ENCODE measurements around the gene CCIN.
A peak's percentile ranks its signal among the peaks of the same experiment; 100 is the strongest.
"Not testable (repeated sequence)": the region's sequence is repeated elsewhere in the genome, so short reads cannot be mapped to it uniquely, and the experiment has no call there.

Gene CCIN

DNA sequence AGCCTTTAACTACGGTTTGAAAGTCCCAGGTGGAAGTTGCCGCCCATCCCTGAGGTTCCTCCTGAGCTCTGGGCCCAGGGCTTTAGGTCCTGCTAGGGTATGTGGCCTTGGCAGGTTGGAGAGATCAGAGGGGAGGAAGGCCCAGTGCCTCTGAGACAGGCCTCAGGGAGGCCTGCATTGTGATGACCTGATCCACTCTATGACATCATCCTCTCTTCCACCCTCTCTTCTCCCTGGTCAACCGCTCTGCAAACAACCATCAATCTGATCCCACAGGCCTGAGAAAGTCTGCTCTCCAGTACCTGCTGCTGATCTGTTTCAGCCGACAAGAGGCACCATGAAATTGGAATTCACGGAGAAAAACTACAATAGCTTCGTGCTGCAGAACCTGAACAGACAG, at the start of gene CCIN:
Gene CCIN, plus strand, starts transcription at position 223 of the 400 bp plus-strand sequence. Its CDS starts 115 bp downstream, at position 338.
- DNase-seq: peak; percentile 23

DNA sequence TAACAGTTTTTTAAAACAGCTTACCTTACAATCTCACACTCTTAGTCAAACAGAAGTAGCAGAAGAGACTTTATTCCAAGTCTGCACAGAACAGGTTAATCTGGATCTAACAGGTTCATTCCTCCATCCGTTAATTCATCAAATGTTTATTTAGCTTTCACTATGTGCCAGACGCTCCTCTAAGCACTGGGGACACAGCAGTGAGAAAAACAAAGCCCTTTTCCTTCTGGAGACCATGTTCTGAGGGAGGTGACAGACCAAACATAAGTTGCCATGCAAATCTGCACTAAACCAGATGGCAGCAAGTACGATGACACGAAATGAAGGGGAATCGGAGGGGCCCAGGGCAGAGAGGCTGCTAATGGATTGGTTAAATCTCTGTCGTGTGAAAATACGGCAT, 49.7 kb upstream of the CCIN start:
- DNase-seq: peak; percentile 24

DNA sequence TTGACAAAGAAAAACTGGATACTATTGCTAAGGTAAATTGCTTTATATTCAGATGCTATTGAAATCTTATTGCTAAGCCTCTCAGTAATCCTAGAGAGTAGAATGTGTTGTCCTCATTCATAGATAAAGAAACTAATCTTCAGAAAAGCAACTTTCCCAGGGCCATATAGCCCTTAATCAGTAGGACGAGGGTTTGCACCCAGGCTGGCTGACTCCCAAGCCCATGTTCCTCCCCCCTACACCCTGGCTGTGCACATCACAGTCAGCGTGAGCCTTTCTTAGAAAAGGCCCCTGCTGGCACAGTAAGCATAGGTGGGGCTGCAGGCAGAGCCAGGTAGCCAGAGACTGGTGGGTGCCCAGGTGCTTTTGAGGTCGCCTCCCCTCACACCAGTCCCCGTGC, 48.5 kb upstream of the CCIN start:
- no peak for DNase-seq

DNA sequence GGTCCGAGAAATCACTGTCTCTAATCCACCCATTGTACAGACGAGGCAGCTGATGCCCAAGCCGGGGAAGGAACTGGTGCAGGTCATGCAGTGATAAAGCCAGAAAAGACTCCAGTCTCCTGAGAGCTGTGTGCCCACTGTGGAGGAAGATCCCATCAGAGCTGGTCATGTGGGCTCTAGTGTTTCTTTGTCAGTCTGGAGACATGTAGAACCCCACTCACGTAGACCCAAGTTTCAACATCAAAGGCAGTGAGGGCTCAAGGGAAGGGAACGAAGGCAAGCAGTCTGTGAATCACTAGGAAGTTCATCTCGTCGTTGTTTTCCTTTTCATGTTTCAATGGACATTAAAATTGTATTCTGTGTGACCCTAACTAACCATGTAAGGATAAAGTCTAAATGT, 47.2 kb upstream of the CCIN start:
- DNase-seq: no peak

DNA sequence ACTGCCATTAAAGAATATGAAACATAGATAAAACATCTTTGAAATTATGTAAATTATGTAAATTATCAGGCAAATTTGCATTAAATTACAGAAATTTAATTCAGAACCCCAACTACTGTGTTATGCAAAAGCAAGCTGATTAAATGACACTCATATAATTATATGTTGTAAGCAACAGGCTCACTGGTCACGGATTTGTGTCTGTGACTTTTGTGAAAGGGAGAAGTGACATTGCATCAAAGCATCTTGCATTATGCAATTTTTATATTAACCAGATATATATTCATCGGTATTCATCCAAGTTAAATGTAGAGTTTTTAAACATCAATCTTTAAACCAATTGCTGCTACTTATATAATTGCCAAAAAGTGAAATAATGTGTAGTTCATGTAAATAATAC, 45.7 kb upstream of the CCIN start:
- DNase-seq: no peak

DNA sequence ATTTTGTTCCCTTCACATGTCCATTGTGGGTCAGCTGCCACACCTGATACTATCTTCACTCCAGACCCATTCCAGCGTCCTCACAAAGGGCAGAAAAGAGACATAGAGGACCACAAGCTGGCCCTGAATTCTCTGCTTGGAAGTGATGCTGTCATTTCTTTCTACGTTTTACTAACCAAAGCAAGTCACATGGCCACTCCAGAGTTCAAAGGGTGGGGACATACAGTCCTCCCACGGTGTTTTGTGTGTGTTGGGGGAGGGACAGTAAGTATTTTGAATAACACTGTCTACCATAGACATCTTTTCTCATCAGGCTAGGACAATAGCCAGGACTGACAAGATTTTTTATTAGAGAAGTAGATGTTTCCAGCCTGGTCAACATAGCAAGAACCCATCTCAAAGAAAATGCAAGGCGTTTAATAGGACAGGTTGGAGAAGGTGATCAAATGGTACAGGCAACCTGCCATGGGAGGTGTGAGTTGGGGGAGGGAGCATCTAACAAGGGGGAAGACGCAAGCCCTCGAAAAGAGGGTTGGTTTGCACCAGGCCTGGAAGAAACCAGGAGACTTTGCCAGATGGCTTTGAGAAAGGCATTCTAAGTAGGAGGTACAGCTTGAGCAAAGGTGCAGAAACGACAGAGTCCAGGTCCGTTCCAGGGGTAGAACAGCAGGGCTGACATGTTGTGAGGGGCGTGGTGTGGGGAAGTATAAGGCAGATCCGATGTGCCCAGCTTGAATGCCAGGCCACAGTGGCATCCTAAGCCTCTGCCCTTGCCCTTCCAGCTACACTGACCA, 43.9 kb upstream of the CCIN start:
- DNase-seq: no peak

DNA sequence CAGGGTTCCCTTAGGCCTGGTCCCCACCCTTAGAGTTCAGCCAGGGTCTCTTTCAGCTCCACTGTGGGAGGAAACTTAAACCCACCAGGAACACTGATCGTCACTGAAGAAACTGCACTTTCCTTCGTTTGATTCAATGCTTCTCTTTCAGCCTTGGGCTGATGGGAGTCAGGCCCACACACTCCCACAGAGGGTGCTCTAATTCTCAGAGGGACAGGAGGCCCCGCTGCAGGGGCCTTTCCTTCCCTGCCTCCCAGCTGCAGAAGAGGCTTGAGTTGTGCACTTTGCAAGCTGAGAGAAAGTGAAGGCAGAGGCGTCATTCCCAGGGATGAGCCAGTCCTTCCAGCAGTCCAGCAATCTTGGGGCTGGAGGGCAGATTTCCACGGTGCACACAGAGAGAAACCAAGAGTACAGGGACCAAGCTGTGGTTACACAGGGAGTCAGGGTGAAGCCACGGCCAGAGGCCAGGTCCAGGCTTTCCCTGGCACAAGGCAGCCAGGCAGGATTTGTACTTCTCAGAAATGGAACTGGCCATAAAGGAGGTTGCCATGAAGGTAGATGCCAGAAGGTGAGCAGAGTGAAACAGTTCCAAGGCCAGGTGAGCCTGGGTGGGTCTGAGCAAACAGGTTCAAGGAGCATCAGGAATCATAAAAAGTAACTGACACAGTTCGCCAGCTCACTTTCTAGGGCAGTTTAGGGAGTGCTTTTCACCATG, 43.0 kb upstream of the CCIN start:
- DNase-seq: no peak

DNA sequence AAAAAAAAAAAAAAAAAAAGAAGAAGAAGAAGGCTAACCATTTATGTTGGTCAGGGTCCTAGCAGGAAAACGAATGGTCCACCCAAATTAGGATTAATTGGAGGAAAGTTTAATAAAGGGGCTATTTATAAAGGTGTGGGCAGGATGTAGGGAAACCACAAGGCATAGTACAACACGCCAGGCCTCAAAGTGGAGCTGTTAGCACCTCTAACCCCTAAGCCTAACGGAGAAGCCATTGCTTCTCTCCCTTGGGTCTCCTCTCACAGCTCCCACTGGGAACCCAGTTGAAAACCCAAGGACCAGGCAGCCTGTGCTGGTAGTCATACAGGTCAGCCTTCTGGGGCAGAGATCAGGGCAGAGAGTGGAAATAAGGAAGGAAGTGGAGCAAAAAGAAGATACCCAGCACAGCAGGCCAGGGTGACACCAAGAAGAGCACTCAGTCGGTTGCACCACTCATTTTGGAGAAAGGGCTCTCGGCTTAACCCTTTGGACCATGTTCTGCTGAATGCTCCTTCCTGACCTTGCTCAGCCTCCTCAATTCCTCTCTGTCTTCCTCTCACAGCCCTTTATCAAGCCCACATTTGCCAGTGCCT, 41.4 kb upstream of the CCIN start:
- no peak for DNase-seq

DNA sequence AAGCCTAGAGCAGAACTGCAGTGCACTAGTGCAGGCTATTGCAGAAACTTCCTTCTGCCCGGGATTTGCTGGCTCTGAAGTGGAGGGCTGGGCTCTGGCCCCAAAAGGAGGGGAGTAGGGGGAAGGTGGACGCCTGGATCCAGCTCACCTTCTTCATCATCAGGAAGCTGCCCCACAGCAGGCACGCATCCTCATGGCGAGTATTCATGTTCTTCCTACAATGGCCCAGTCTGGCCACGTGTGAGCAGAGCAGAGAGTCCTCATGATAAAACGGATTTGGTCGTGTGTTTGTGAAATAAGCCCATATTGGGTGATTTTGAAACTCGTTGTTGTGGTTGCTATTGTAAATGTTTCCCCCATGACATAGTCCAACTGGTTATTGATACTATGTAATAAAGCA, 40.8 kb upstream of the CCIN start:
- no peak for DNase-seq

DNA sequence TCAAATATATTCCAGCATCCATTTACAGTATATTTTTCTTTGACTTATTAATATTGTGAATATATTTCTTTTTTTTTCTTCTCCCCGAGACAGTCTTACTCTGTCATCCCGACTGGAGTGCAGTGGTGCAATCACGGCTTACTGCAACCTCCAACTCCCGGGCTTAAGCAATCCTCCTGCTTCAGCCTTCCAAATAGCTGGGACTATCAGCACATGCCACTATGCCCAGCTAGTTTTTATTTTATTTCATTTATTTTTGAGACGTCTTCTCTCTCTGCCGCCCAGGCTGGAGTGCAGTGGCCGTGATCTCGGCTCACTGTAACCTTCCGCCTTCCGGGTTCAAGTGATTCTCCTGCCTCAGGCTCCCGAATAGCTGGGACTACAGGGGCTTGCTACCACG, 40.0 kb upstream of the CCIN start:
- DNase-seq: no peak

DNA sequence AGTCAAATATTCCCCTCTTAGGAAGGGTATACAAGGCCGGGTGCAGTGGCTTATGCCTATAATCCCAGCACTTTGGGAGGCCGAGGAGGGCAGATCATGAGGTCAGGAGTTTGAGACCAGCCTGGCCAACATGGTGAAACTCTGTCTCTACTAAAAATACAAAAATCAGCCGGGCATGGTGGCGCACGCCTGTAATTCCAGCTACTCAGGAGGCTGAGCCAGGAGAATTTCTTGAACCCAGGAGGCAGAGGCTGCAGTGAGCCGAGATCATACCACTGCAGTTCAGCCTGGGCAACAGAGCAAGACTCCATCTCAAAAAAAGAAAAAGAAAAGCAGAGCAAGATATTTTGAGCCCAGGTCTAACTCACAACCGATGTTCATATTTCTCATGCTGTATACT, 37.5 kb upstream of the CCIN start:
- not testable (repeated sequence) for DNase-seq

DNA sequence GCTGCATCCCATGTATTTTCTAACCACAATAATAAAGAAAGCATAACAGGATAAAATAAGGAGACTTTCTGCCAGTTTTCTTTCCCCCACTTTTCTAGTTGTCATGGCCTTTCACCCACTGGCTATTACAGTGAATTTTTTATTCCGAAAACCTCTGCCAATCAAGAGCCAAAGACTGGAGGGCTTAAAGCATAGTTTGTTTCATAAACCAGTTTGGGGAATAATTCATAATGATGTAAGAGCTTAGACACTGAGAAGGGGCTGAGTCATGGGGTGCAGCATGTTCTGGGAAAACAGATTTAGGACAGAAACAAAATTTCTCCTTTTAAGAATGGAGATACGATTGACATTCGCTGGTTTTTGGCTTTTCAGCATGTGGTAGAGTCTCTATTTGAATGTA, 37.1 kb upstream of the CCIN start:
- no peak for DNase-seq

DNA sequence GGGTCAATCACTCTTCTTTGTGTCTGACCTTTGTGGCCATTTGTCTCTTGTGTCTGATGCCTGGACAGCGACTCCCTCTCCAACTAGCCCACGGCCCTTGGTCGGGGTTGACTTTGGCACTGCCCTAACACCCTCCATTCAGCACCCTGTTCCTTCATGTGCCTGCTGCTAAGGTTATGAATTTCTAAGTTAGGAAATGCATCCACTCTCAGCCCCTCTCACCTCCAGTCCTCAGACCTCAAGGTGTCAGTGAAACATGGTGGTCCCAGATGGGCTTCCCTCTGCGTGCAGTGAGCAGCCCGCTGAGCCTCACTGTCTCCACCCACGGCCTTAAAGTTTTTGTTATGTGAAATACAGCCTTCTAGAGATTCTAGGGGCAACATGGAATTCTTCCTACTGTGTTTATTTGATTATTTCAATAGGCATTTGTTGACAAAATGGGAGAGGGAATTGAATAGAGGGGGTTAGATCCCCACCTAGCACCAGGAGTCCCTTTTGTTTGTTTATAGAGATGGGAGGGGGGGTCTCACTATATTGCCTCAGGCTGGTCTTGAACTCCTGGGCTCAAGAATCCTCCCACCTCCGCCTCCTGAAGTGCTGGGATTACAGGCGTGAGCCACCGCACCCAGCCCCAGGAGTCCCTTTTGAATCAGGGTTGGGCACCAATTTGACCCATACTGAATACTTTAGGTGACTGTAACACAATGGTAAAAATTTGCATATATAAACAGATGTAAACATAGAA, 34.3 kb upstream of the CCIN start:
- no peak for DNase-seq

DNA sequence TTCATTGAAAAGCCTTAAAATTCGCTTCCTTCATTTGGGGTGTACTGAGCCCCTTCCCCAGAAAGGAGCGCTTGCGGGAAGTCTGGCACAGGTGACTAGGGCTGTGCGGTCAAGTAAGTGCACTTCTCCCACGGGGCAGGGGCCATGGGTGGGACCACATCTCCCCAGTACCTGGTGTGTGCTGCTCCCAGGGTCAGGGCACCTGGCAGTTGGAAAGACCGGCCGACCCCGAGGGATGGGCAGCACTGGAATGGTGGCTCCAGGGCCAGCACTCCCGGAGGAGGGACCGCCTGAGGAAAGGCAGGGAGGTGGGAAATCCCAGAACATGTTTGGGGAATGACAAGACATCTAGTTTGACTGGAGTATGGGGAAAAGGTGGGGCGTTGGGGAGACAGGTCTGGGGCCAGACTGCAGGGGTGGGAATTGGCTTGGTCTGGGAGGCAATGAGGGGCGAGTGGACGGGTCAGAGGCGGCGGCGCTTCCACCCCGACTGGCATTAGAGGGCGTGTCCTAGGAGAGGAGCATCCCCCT, 33.4 kb upstream of the CCIN start:
- no peak for DNase-seq

DNA sequence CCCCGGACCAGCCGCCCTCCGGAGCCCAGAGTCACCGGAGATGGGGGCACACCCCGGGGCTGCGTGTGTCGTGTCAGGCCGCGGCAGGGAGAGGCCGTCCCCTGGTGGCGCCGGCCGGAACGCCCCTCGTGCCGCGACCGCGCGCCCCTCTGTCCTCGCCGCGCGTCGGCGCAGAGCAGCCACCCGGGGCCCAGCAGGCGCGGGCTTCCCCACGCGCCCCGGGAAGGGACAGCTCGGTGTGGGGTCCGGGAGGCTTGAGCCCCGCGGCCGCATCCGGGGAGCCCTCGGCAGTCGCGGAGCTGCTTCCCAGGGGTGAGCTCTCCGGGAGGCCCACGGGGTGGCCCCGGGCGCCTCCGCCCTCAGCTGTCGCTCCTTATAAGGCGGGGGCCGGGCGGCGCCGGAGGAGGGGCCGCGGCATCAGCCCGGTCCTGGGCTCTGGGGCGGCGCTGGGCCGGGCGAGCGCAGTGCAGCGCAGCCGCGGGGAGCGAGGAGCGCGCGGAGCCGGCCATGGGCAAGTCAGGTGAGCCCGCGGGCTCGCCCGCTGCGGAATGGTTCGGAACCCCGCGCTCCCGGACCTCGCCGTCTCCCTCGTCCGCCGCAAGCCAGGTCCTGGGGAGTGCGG, 32.8 kb upstream of the CCIN start, which contains the start of gene GLIPR2:
Gene GLIPR2, plus strand, starts transcription at position 462 of the 622 bp plus-strand sequence. Its CDS starts 46 bp downstream, at position 508.
- no peak for DNase-seq

DNA sequence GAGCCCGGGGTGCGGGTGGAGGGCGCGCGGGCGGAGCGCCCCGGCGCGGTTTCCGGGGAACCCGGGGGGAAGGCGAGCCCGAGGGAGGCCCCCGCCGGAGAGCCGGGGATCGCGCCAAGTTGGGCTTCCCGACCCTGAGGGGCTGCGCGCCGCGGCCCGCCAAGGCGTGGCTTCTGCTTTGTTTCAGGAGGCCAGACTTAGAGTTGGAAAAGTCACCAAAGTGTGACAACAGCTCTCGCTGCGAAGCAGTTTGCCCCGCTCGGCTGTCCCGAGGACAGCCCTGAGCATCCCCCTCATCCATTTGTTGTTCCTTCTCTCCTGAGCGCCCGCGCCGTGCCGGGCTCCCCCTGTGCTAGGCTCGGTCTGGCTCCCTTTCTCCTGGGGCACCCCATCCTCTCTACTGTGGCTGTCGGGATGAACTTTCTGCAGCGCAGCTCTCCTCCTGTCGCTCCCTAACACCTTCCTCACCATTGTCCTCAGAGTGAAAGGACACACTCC, 32.2 kb upstream of the CCIN start:
- DNase-seq: no peak

DNA sequence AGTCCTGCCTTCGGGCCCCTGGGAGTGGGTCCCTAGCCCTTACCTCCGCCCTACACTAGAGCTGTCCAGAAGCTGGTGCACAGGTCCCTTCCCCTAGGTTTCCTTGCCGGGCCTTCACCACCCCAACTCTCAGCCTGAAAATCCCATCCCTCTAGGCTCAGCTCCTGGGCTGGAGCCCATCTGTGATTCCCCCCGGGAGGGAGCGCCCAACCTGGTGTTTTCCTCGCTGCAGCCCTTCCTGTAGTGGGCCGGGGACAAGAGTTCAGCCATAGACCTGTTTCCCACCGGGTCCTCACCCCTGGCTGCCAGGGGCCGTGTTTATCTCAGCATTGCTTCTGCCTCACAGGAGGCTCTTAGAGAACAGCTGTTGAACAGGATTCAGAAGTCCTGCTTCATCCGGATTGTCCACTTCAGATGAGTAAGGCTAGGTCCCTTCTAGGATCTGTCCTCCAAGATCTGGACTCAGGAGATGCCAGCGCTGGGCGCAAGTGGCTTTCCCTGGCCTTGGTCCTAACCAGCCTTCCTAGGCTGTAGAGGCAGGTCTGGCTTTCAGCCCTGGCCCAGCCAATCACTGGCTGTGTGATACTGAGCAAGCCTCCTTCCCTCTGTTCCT, 31.7 kb upstream of the CCIN start:
- DNase-seq: no peak

DNA sequence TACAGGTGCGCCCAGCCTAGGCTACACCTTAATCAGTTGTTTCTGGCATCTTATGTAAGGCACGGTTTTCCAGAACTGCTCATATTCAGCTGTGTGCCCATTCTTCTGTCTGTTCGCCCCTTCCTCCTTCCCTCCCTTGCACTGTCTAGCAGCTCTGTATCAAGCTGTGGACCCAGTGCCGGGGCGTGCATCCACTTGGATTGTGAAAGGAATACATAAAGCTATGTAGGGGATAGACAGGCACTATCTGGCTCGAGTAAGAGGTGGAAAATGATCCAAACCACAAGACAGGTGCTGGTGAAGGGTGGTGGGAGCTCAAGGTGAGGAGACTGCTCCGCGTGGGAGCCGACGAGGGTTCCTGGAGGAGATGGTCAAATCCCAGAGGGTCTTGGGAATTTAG, 30.7 kb upstream of the CCIN start:
- DNase-seq: no peak

DNA sequence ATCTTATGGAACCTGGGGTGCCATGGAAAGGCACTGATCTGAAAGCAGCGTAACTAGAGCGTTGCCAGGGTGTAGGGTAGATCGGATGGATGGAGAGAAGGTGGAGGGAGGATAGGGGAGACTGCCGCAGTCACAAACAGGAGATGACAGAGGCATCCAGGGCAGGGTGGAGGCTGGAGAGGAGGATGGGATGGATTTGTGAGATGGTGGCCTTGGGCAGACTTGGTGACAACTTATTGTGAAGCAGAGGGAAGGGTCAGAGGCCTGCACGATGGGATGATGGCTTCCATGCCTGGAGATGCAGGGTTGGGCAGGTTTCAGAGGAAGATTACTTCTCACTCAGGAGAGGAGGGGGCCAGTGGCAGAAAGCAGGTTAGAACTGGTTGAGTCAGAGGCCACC, 30.3 kb upstream of the CCIN start:
- no peak for DNase-seq

DNA sequence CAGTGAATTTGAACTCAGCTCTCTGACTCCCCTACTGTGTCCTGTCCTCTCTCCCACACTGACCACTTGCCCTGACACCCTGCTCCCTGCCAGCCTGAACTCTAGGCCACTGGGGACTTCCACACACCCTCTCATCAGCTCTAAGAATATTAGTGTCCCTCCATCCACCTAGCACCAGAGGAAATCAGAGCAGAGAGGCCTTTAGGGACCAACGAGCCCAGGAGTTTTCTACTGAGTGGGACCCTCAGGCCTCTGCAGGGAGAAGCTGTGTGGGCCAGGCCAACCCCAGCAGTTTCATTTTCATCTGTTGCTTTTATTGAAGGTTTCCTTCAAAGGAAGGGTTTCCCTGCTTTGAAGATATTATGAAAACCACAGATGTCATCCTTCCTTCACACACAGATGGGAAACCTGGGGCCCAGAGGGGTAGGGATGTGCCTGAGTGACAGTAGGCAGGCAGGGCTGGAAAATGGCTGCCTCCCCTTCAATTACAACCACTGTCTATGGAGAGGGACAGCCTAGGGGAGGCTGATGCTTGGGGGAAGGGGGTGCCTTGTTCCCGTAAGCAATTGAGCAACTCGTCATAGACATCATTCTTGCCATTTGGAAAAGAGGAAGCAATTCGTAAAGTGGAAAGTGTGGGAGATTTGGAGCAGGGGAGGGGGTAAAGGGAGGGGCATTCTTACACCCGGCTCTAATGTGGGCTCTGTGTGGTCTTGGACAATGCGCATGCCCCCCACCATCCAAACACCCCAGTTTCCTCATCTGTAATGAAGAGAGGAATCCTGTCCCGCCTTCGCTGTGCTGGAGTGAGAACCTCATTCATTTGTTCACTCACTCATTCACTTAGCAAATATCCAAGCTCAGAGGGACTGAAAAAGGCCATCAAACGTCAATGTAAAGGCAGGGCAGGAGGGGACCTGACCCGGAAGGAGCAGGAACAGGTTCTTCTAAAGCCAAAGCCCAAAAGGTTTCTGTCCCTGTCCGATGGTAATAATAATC, 28.8 kb upstream of the CCIN start:
- DNase-seq: no peak

DNA sequence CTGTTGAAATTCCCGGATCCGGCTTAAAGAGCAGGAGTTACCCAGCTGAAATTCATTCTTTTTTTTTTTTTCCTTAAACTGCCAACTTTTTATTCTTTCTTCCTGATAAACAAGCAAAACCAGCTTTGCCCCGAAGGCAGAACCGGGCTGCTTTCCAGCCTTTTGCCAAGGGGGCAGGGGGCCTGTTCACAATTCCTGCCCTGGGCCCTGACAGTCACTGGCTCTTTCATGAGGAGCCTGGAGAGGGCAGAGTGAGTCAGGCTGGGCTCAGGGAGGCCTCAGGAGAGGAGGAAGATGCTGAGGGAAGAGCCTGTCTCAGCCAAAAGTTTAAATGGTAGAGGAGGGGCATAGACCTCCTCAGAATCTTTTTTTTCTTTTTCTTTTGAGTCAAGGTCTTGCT, 27.9 kb upstream of the CCIN start:
- no peak for DNase-seq
